ENCODE data around the gene LBR.

GRCh38 chr1:225449774-225450173 lies 21.9 kb upstream of the LBR start:
- TF ChIP-seq CTCF (IDR thresholded peaks at IDR 0.05; ENCODE audit: insufficient read depth, low read length, poor library complexity, severe bottlenecking) (no peak), EZH2phosphoT487 (conservative IDR thresholded peaks at IDR 0.05; ENCODE audit: low read length) (no peak)
